ENCODE data around the gene PCSK4. TPM values are rescaled to one million over a fixed set of nuclear protein-coding genes. Genes with fewer than 3 reads are reported as not detected.

Gene PCSK4
- total RNA-seq, 1 experiment from 2014 or later: 9.1 TPM

- Histone ChIP-seq H2BK5ac (ENCODE audit: insufficient read length, low read length) (no peak overlapping the region), H4K8ac (replicated peaks; ENCODE audit: insufficient read length, low read depth, low read length) (no peak overlapping the region), H2BK120ac (ENCODE audit: low read depth, low read length, poor library complexity, severe bottlenecking) (no peak overlapping the region), H4K91ac (ENCODE audit: insufficient read length, low read depth, low read length) (no peak overlapping the region), H3K79me2 (ENCODE audit: insufficient read depth, low read length) (no peaks in the 10 kb centered on the region), H4K5ac (ENCODE audit: insufficient read length, low read depth, low read length) (no peak overlapping the region), H3K14ac (ENCODE audit: insufficient read depth, low read length) (no peak overlapping the region), H2BK20ac (ENCODE audit: low read depth, low read length, poor library complexity, severe bottlenecking) (no peak overlapping the region), H3K79me1 (ENCODE audit: insufficient read depth, low read depth, low read length, poor library complexity, severe bottlenecking) (no peaks in the 10 kb centered on the region), H3K9me3 (ENCODE audit: control insufficient read depth, low read depth, low read length) (no peaks in the 10 kb centered on the region), H3K9ac (ENCODE audit: extremely low read depth, insufficient read length, low read length) (no peak overlapping the region), H3K27ac (ENCODE audit: insufficient read length, low read depth, low read length) (no peak overlapping the region), H3K18ac (ENCODE audit: insufficient read length, low read depth, low read length) (no peak overlapping the region), H2BK15ac (ENCODE audit: low read depth, low read length) (no peak overlapping the region), H2AFZ (ENCODE audit: low read length) (no peak overlapping the region), H3T11ph (ENCODE audit: low read length) (no peak overlapping the region), H3K4me2 (ENCODE audit: insufficient read depth, insufficient read length, low read length) (no peak overlapping the region), H3K56ac (ENCODE audit: insufficient read length, low read depth, low read length) (no peak overlapping the region), H2AK5ac (ENCODE audit: insufficient read length, low read length) (no peak overlapping the region), H4K20me1 (ENCODE audit: control insufficient read depth, insufficient read depth, insufficient read length) (peaks cover 3% of the 10 kb centered on the region), H3K4ac (ENCODE audit: low read depth, low read length) (no peak overlapping the region), H2BK12ac (ENCODE audit: insufficient read length, low read depth, low read length) (no peak overlapping the region), H3K4me1 (ENCODE audit: insufficient read depth, low read length) (no peaks in the 10 kb centered on the region), H3K23ac (ENCODE audit: insufficient read length, low read depth, low read length) (no peak overlapping the region), H3K27me3 (ENCODE audit: insufficient read depth, low read length) (peaks cover 16% of the 10 kb centered on the region; the same call in 1 of the 2 replicates), H3K23me2 (ENCODE audit: insufficient read length, low read depth, low read length, poor library complexity, severe bottlenecking) (peaks cover 2% of the 10 kb centered on the region)
- H3K36me3 Mint-ChIP-seq (ENCODE audit: insufficient read depth in 1 of 3, low read depth in 3 of 3): no peaks in the 10 kb centered on the region
- peaks cover 83% of the 10 kb centered on the region for H3K27me3 Mint-ChIP-seq (ENCODE audit: low read depth)
- no peak overlapping the region for H3K4me3 Mint-ChIP-seq
- H3K27ac Mint-ChIP-seq: no peak overlapping the region
- TF ChIP-seq, protein P1, sequence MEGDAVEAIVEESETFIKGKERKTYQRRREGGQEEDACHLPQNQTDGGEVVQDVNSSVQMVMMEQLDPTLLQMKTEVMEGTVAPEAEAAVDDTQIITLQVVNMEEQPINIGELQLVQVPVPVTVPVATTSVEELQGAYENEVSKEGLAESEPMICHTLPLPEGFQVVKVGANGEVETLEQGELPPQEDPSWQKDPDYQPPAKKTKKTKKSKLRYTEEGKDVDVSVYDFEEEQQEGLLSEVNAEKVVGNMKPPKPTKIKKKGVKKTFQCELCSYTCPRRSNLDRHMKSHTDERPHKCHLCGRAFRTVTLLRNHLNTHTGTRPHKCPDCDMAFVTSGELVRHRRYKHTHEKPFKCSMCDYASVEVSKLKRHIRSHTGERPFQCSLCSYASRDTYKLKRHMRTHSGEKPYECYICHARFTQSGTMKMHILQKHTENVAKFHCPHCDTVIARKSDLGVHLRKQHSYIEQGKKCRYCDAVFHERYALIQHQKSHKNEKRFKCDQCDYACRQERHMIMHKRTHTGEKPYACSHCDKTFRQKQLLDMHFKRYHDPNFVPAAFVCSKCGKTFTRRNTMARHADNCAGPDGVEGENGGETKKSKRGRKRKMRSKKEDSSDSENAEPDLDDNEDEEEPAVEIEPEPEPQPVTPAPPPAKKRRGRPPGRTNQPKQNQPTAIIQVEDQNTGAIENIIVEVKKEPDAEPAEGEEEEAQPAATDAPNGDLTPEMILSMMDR (conservative IDR thresholded peaks at IDR 0.05): no peak
- no peak for DNase-seq
- WGBS (ENCODE audit: extremely low coverage, insufficient read length, low lambda C conversion rate): no CpG with 5 or more reads among the region's 10 CpGs
- H3K4me1 Mint-ChIP-seq: peaks cover 6 to 7% of the 10 kb centered on the region in 2 experiments; a peak in 3 of 4 replicates
- H3K9me3 Mint-ChIP-seq: peaks cover 0 to 6% of the 10 kb centered on the region in 2 experiments; a peak in 3 of 5 replicates
Measured at GRCh38 chr19:1522061-1522460, 31.9 kb upstream of the PCSK4 start.
